ENCODE results near the gene SCAMP4.
A peak's percentile ranks its signal among the peaks of the same experiment; 100 is the strongest.

The SCAMP4 gene

DNA sequence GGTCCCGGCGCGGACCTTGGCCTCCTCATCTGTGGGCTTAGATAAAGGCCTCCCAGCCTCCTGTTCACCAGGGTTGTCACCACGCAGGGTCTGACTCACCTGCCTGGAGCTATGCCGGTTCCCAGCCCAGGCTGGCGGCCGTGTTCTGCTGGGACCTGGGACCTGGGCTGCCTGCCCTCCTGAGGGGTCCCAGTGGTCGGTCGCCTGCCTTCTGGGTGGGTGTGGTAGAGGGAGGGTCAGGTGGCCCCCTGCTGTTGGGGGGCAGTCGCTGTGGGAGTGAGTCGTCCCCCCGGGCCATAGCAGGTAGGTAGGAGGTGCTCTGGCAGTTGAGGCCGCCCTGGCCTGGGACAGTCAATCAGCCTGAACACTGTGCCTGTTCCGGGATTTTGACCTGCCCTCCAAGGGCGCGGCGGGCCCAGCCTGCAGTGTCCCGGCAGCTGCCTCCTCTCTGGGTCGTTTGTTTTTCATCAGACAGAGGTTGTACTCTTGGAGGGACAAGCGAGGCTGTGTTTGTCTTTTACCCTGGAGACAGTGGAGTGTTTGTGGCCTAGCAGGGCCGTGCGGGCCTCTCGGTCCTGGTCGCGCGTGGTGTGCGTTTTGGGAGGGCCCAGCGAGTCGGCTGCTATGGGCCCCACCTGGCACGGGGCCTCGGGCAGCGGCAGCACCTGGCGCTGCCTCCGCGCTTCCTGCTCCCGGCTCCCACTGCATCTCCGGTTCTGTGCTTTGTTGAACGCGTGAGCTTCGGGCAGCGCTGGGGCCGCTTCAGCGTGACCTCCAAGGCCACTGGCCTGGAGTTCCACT lies 2.6 kb downstream of the SCAMP4 start:
- Histone ChIP-seq H3K36me3 (ENCODE audit: control insufficient read depth in 1 of 2, insufficient read depth in 2 of 2, low read length in 2 of 2) (peaks cover 21 to 32% of the 10 kb centered on the region in 2 experiments), H3K9ac (ENCODE audit: low read length) (no peak overlapping the region), H3K23ac (ENCODE audit: low read length) (no peak overlapping the region), H4K12ac (ENCODE audit: low read depth, low read length) (peak overlapping the region; percentile 32), H2AFZ (ENCODE audit: insufficient read depth, low read length, poor library complexity) (no peak overlapping the region), H3K27ac (ENCODE audit: low read depth, low read length) (peak overlapping the region; percentile 51), H3K79me2 (ENCODE audit: control insufficient read depth, insufficient read depth, low read length, poor library complexity) (peaks cover 34% of the 10 kb centered on the region), H3K14ac (ENCODE audit: low read length) (peak overlapping the region; percentile 5), H4K8ac (ENCODE audit: low read depth, low read length) (no peak overlapping the region), H2AK5ac (ENCODE audit: low read length) (no peak overlapping the region), H3K27me3 (ENCODE audit: insufficient read depth, low read length) (no peaks in the 10 kb centered on the region), H2BK12ac (ENCODE audit: low read length) (no peak overlapping the region), H3K9me3 (ENCODE audit: insufficient read depth, low read depth, low read length) (no peaks in the 10 kb centered on the region), H3K18ac (ENCODE audit: low read length) (peak overlapping the region; percentile 20), H2BK5ac (ENCODE audit: low read depth, low read length, poor library complexity) (no peak overlapping the region), H3K4me2 (ENCODE audit: low read length) (peak overlapping the region; percentile 20), H4K91ac (ENCODE audit: low read depth, low read length) (no peak overlapping the region), H3K4me3 (ENCODE audit: low read depth, low read length) (peak overlapping the region; percentile 16), H3K4ac (ENCODE audit: low read depth, low read length) (peak overlapping the region; percentile 95), H3K79me1 (ENCODE audit: low read length) (peaks cover 21% of the 10 kb centered on the region), H2BK120ac (ENCODE audit: insufficient read depth, low read length, poor library complexity) (no peak overlapping the region), H3K4me1 (ENCODE audit: control insufficient read depth in 1 of 2, insufficient read depth in 2 of 2, low read length in 2 of 2) (peaks cover 31 to 40% of the 10 kb centered on the region in 2 experiments)
- peak; percentile 92 to 93 for DNase-seq
- no CpG with 5 or more reads among the region's 43 CpGs for WGBS (ENCODE audit: extremely low coverage, insufficient coverage, insufficient read length)

GRCh38 chr19:1908364-1908678 lies 3.1 kb downstream of the SCAMP4 start:
- no peaks in the 10 kb centered on the region for H3K27me3 ChIP-seq (ENCODE audit: insufficient read depth, low read length)
- H4K8ac ChIP-seq (ENCODE audit: low read depth, low read length): no peak overlapping the region
- no peak overlapping the region for H3K23ac ChIP-seq (ENCODE audit: low read length)
- H3K4ac ChIP-seq (ENCODE audit: low read depth, low read length): peak overlapping the region; percentile 95
- H3K9me3 ChIP-seq (ENCODE audit: insufficient read depth, low read depth, low read length): no peaks in the 10 kb centered on the region
- WGBS (ENCODE audit: extremely low coverage, insufficient coverage, insufficient read length): no CpG with 5 or more reads among the region's 13 CpGs
- no peak overlapping the region for H2BK5ac ChIP-seq (ENCODE audit: low read depth, low read length, poor library complexity)
- H3K79me2 ChIP-seq (ENCODE audit: control insufficient read depth, insufficient read depth, low read length, poor library complexity): peaks cover 34% of the 10 kb centered on the region
- H3K4me2 ChIP-seq (ENCODE audit: low read length): no peak overlapping the region
- H3K9ac ChIP-seq (ENCODE audit: low read length): no peak overlapping the region
- H2AFZ ChIP-seq (ENCODE audit: insufficient read depth, low read length, poor library complexity): no peak overlapping the region
- H2BK12ac ChIP-seq (ENCODE audit: low read length): no peak overlapping the region
- no peak overlapping the region for H4K91ac ChIP-seq (ENCODE audit: low read depth, low read length)
- no peak overlapping the region for H2AK5ac ChIP-seq (ENCODE audit: low read length)
- no peak overlapping the region for H3K4me3 ChIP-seq (ENCODE audit: low read depth, low read length)
- H3K27ac ChIP-seq (ENCODE audit: low read depth, low read length): no peak overlapping the region
- peak overlapping the region; percentile 5 for H3K14ac ChIP-seq (ENCODE audit: low read length)
- no peak for DNase-seq
- no peak overlapping the region for H3K18ac ChIP-seq (ENCODE audit: low read length)
- no peak overlapping the region for H4K12ac ChIP-seq (ENCODE audit: low read depth, low read length)
- H3K36me3 ChIP-seq (ENCODE audit: control insufficient read depth in 1 of 2, insufficient read depth in 2 of 2, low read length in 2 of 2): peaks cover 26 to 37% of the 10 kb centered on the region in 2 experiments
- H2BK120ac ChIP-seq (ENCODE audit: insufficient read depth, low read length, poor library complexity): no peak overlapping the region
- peaks cover 21% of the 10 kb centered on the region for H3K79me1 ChIP-seq (ENCODE audit: low read length)
- peaks cover 29 to 36% of the 10 kb centered on the region in 2 experiments for H3K4me1 ChIP-seq (ENCODE audit: control insufficient read depth in 1 of 2, insufficient read depth in 2 of 2, low read length in 2 of 2)

- Histone ChIP-seq H3K14ac (ENCODE audit: low read length) (no peak overlapping the region), H3K18ac (ENCODE audit: low read length) (no peak overlapping the region), H4K12ac (ENCODE audit: low read depth, low read length) (no peak overlapping the region), H2AK5ac (ENCODE audit: low read length) (no peak overlapping the region), H3K4ac (ENCODE audit: low read depth, low read length) (peak overlapping the region; percentile 92), H3K79me1 (ENCODE audit: low read length) (peaks cover 13% of the 10 kb centered on the region), H4K8ac (ENCODE audit: low read depth, low read length) (no peak overlapping the region), H3K9me3 (ENCODE audit: insufficient read depth, low read depth, low read length) (no peaks in the 10 kb centered on the region), H2BK120ac (ENCODE audit: insufficient read depth, low read length, poor library complexity) (no peak overlapping the region), H3K4me1 (ENCODE audit: control insufficient read depth in 1 of 2, insufficient read depth in 2 of 2, low read length in 2 of 2) (peaks cover 21 to 32% of the 10 kb centered on the region in 2 experiments), H3K4me3 (ENCODE audit: low read depth, low read length) (no peak overlapping the region), H3K4me2 (ENCODE audit: low read length) (no peak overlapping the region), H3K23ac (ENCODE audit: low read length) (no peak overlapping the region), H2BK12ac (ENCODE audit: low read length) (no peak overlapping the region), H4K91ac (ENCODE audit: low read depth, low read length) (no peak overlapping the region), H3K36me3 (ENCODE audit: control insufficient read depth in 1 of 2, insufficient read depth in 2 of 2, low read length in 2 of 2) (peaks cover 39 to 51% of the 10 kb centered on the region in 2 experiments), H3K27ac (ENCODE audit: low read depth, low read length) (no peak overlapping the region), H2BK5ac (ENCODE audit: low read depth, low read length, poor library complexity) (no peak overlapping the region), H3K79me2 (ENCODE audit: control insufficient read depth, insufficient read depth, low read length, poor library complexity) (peaks cover 34% of the 10 kb centered on the region), H3K27me3 (ENCODE audit: insufficient read depth, low read length) (no peaks in the 10 kb centered on the region), H2AFZ (ENCODE audit: insufficient read depth, low read length, poor library complexity) (no peak overlapping the region), H3K9ac (ENCODE audit: low read length) (no peak overlapping the region)
- WGBS (ENCODE audit: extremely low coverage, insufficient coverage, insufficient read length): no CpG with 5 or more reads among the region's 10 CpGs
- DNase-seq: no peak
Measured at GRCh38 chr19:1909761-1910080, 4.5 kb downstream of the SCAMP4 start.

GRCh38 chr19:1910177-1910576 lies 5.0 kb downstream of the SCAMP4 start:
- no peaks in the 10 kb centered on the region for H3K27me3 ChIP-seq (ENCODE audit: insufficient read depth, low read length)
- H3K79me1 ChIP-seq (ENCODE audit: low read length): peaks cover 10% of the 10 kb centered on the region
- no peak overlapping the region for H3K18ac ChIP-seq (ENCODE audit: low read length)
- no peak overlapping the region for H3K4me2 ChIP-seq (ENCODE audit: low read length)
- H3K4me3 ChIP-seq (ENCODE audit: low read depth, low read length): no peak overlapping the region
- no peak overlapping the region for H3K14ac ChIP-seq (ENCODE audit: low read length)
- H2AK5ac ChIP-seq (ENCODE audit: low read length): no peak overlapping the region
- WGBS (ENCODE audit: extremely low coverage, insufficient coverage, insufficient read length): no CpG with 5 or more reads among the region's 10 CpGs
- no peak overlapping the region for H3K9ac ChIP-seq (ENCODE audit: low read length)
- H3K79me2 ChIP-seq (ENCODE audit: control insufficient read depth, insufficient read depth, low read length, poor library complexity): peaks cover 36% of the 10 kb centered on the region
- H4K91ac ChIP-seq (ENCODE audit: low read depth, low read length): no peak overlapping the region
- H2BK120ac ChIP-seq (ENCODE audit: insufficient read depth, low read length, poor library complexity): no peak overlapping the region
- H4K12ac ChIP-seq (ENCODE audit: low read depth, low read length): no peak overlapping the region
- no peak overlapping the region for H4K8ac ChIP-seq (ENCODE audit: low read depth, low read length)
- H2BK5ac ChIP-seq (ENCODE audit: low read depth, low read length, poor library complexity): no peak overlapping the region
- no peaks in the 10 kb centered on the region for H3K9me3 ChIP-seq (ENCODE audit: insufficient read depth, low read depth, low read length)
- H3K36me3 ChIP-seq (ENCODE audit: control insufficient read depth in 1 of 2, insufficient read depth in 2 of 2, low read length in 2 of 2): peaks cover 44 to 56% of the 10 kb centered on the region in 2 experiments
- no peak overlapping the region for H3K27ac ChIP-seq (ENCODE audit: low read depth, low read length)
- H3K23ac ChIP-seq (ENCODE audit: low read length): no peak overlapping the region
- peaks cover 19 to 32% of the 10 kb centered on the region in 2 experiments for H3K4me1 ChIP-seq (ENCODE audit: control insufficient read depth in 1 of 2, insufficient read depth in 2 of 2, low read length in 2 of 2)
- no peak overlapping the region for H2AFZ ChIP-seq (ENCODE audit: insufficient read depth, low read length, poor library complexity)
- peak overlapping the region; percentile 92 for H3K4ac ChIP-seq (ENCODE audit: low read depth, low read length)
- no peak for DNase-seq
- no peak overlapping the region for H2BK12ac ChIP-seq (ENCODE audit: low read length)

Measured in trophoblast cell (in vitro differentiated cells and primary cell).